GM12892 (cell line): ENCODE results near the gene GNAQ.

Experiments
- POLR2A ChIP-seq: IDR thresholded peaks from 2 replicates; pipeline ENCODE4 v1.6.1; 2011; ENCODE audit warnings: low read depth, low read length, control low read depth
- POLR2AphosphoS5 ChIP-seq: IDR thresholded peaks from 2 replicates; pipeline ENCODE4 v1.6.1; 2011; ENCODE audit warnings: low read depth, low read length, control low read depth

- TF ChIP-seq POLR2A (no peak), POLR2AphosphoS5 (no peak)
These were observed 354.2 kb downstream of the GNAQ start for GRCh38 chr9:77677397-77677796.
